GM23248 (cell line): ENCODE results near the gene NAA20. TPM values are rescaled to one million over a fixed set of nuclear protein-coding genes. Genes with fewer than 3 reads are reported as not detected.

Source experiments
- DNase-seq: peaks from one replicate; pipeline ENCODE4 v3.0.0-alpha.2; 2015
- H2AFZ ChIP-seq: fragments of 200-600 bp; sonication (generic); 2 replicates; pipeline ENCODE4 v1.6.1; 2016; ENCODE audit warnings: antibody characterized with exemption
- H3F3A ChIP-seq: fragments of 200-600 bp; sonication (generic); 2 replicates; pipeline ENCODE4 v1.6.1; 2016; ENCODE audit warnings: mild to moderate bottlenecking, antibody characterized with exemption, mixed run types; ENCODE audit not compliant: insufficient read depth
- H3K27ac ChIP-seq: fragments of 200-600 bp; sonication (generic); 2 replicates; pipeline ENCODE4 v1.5.1; 2016; ENCODE audit warnings: mild to moderate bottlenecking
- H3K27me3 ChIP-seq: fragments of 200-600 bp; sonication (generic); replicated peaks from 2 replicates; pipeline ENCODE4 v1.6.1; 2016; ENCODE audit warnings: mild to moderate bottlenecking; ENCODE audit not compliant: insufficient read depth
- H3K36me3 ChIP-seq: fragments of 200-600 bp; sonication (generic); 2 replicates; pipeline ENCODE4 v1.6.1; 2016; ENCODE audit warnings: low read depth, mild to moderate bottlenecking
- H3K4me1 ChIP-seq: fragments of 200-600 bp; sonication (generic); 2 replicates; pipeline ENCODE4 v1.6.1; 2016; ENCODE audit warnings: mild to moderate bottlenecking; ENCODE audit not compliant: insufficient read depth
- H3K4me2 ChIP-seq: fragments of 200-600 bp; sonication (generic); one replicate; pipeline ENCODE4 v1.6.1; 2016; ENCODE audit warnings: mild to moderate bottlenecking; ENCODE audit not compliant: unreplicated experiment
- H3K4me3 ChIP-seq: fragments of 200-600 bp; sonication (generic); 2 replicates; pipeline ENCODE4 v1.5.1; 2016; ENCODE audit warnings: mild to moderate bottlenecking
- H3K79me2 ChIP-seq: fragments of 200-600 bp; sonication (generic); 2 replicates; pipeline ENCODE4 v1.6.1; 2016; ENCODE audit warnings: mild to moderate bottlenecking; ENCODE audit not compliant: insufficient read depth
- H3K9ac ChIP-seq: fragments of 200-600 bp; sonication (generic); 2 replicates; pipeline ENCODE4 v1.6.1; 2016; ENCODE audit warnings: mild to moderate bottlenecking
- H3K9me2 ChIP-seq: fragments of 200-600 bp; sonication (generic); 2 replicates; pipeline ENCODE4 v1.6.1; 2016; ENCODE audit warnings: mixed run types, mild to moderate bottlenecking, moderate library complexity; ENCODE audit not compliant: insufficient read depth
- H3K9me3 ChIP-seq: fragments of 200-600 bp; sonication (generic); one replicate; pipeline ENCODE4 v1.6.1; 2017; ENCODE audit warnings: low read depth
- H4K20me1 ChIP-seq: fragments of 200-600 bp; sonication (generic); 2 replicates; pipeline ENCODE4 v1.6.0; 2016; ENCODE audit not compliant: insufficient read depth
- EZH2 ChIP-seq: fragments of 200-600 bp; sonication (generic); IDR thresholded peaks from 2 replicates; pipeline ENCODE4 v1.6.1; 2018; ENCODE audit warnings: antibody characterized with exemption, mild to moderate bottlenecking; ENCODE audit not compliant: insufficient read depth, poor library complexity, severe bottlenecking
- EZH2phosphoT487 ChIP-seq: fragments of 200-600 bp; sonication (generic); IDR thresholded peaks from 2 replicates; pipeline ENCODE4 v1.6.1; 2018; ENCODE audit warnings: antibody characterized with exemption, moderate library complexity, mild to moderate bottlenecking, low read depth; ENCODE audit not compliant: insufficient read depth
- WGBS, 2 experiments: methylation state at CpG; one replicate each; pipeline ENCODE4 v1.1.6; 2015 to 2017; ENCODE audit warnings: low lambda C conversion rate in 2 of 2, low coverage in 1 of 2; ENCODE audit errors: missing lambda C conversion rate in 2 of 2; 5-methylcytosine and 5-hydroxymethylcytosine counted together
- in situ Hi-C: fragments of 300-500 bp; cut with MboI; formaldehyde crosslinking; loops from 2 replicates; pipeline ENCODE4 v1.15.0; 2020
- polyA plus RNA-seq: library from polyadenylated mRNA; unstranded; fragments of >200 nt; fragmentation: Nextera tagmentation; extraction: Ambion mirVana; gene quantifications from 2 replicates; pipeline ENCODE4 v1.2.1, GENCODE V29; 2016
- total RNA-seq: library from RNA; depleted of rRNA; stranded (reverse); fragments of >200 nt; shearing (Covaris generic); gene quantifications from 2 replicates; pipeline ENCODE4 v1.2.3, GENCODE V29; 2014

NAA20 gene
- total and polyA plus RNA-seq, 2 experiments from 2014 or later = 66.4 to 163 TPM

GRCh38 chr20:19995220-19995863, 21.8 kb upstream of the NAA20 start:
- H3K4me2 ChIP-seq = peak overlapping the region; percentile 88
- peaks cover 53% of the 10 kb centered on the region for H3F3A ChIP-seq
- TF ChIP-seq EZH2 = no peak
- peaks cover 51% of the 10 kb centered on the region for H3K4me1 ChIP-seq
- WGBS, 2 experiments = 38 to 39% methylated on average over 5 of the region's 5 CpGs
- H3K4me3 ChIP-seq = no peak overlapping the region
- peaks cover 86% of the 10 kb centered on the region for H3K79me2 ChIP-seq
- peak overlapping the region; percentile 87 for H3K27ac ChIP-seq
- in situ Hi-C loops = loop anchor here (25.0 kb wide), 1 partner anchor 208 kb away; no protein-coding TSS in a partner anchor
- H3K9ac ChIP-seq = peak overlapping the region; percentile 66
- peak; percentile 78 for DNase-seq
- H3K9me2 ChIP-seq = no peaks in the 10 kb centered on the region
- H3K36me3 ChIP-seq = peaks cover 36% of the 10 kb centered on the region
- H2AFZ ChIP-seq = no peak overlapping the region
- no peaks in the 10 kb centered on the region for H3K9me3 ChIP-seq
- H4K20me1 ChIP-seq = no peaks in the 10 kb centered on the region
- no peaks in the 10 kb centered on the region for H3K27me3 ChIP-seq

- no peaks in the 10 kb centered on the region for H3K9me2 ChIP-seq
- H4K20me1 ChIP-seq = no peaks in the 10 kb centered on the region
- in situ Hi-C loops = loop anchor here (25.0 kb wide), 1 partner anchor 209 kb away; no protein-coding TSS in a partner anchor
- no peak for TF ChIP-seq EZH2
- no peak for TF ChIP-seq EZH2phosphoT487
- no peaks in the 10 kb centered on the region for H3K9me3 ChIP-seq
- H3K4me3 ChIP-seq = no peak overlapping the region
- H3K79me2 ChIP-seq = peaks cover 86% of the 10 kb centered on the region
- 97% methylated on average over 8 of the region's 8 CpGs for WGBS, 2 experiments
- no peaks in the 10 kb centered on the region for H3K27me3 ChIP-seq
- H3F3A ChIP-seq = peaks cover 54% of the 10 kb centered on the region
- no peak overlapping the region for H3K27ac ChIP-seq
- no peak overlapping the region for H3K9ac ChIP-seq
- H2AFZ ChIP-seq = no peak overlapping the region
- H3K36me3 ChIP-seq = peaks cover 34% of the 10 kb centered on the region
- peaks cover 44% of the 10 kb centered on the region for H3K4me1 ChIP-seq
- DNase-seq = no peak
- no peak overlapping the region for H3K4me2 ChIP-seq
Observed at GRCh38 chr20:19996222-19996621, 20.9 kb upstream of the NAA20 start.

- Histone ChIP-seq H4K20me1 (no peaks in the 10 kb centered on the region), H3K79me2 (peaks cover 86% of the 10 kb centered on the region), H3K36me3 (peaks cover 37% of the 10 kb centered on the region), H3K9ac (no peak overlapping the region), H3K4me3 (no peak overlapping the region), H3K4me2 (no peak overlapping the region), H3K4me1 (peaks cover 37% of the 10 kb centered on the region), H3K27me3 (no peaks in the 10 kb centered on the region), H3K27ac (no peak overlapping the region), H3F3A (peaks cover 52% of the 10 kb centered on the region), H2AFZ (no peak overlapping the region), H3K9me3 (no peaks in the 10 kb centered on the region), H3K9me2 (no peaks in the 10 kb centered on the region)
- TF ChIP-seq EZH2 (no peak), EZH2phosphoT487 (no peak)
- in situ Hi-C loops = loop anchor here (25.0 kb wide), 1 partner anchor 210 kb away; no protein-coding TSS in a partner anchor
- DNase-seq = no peak
- 81 to 85% methylated on average over 9 of the region's 9 CpGs for WGBS, 2 experiments
Observed at GRCh38 chr20:19996917-19997316, 20.2 kb upstream of the NAA20 start.

- TF ChIP-seq EZH2 (no peak), EZH2phosphoT487 (no peak)
Observed at GRCh38 chr20:19998990-19999705, 18.0 kb upstream of the NAA20 start.

More at GRCh38 chr20:19998990-19999705, 18.0 kb upstream of the NAA20 start:
- peaks cover 50% of the 10 kb centered on the region for H3F3A ChIP-seq
- WGBS, 2 experiments = 77% methylated on average over 7 of the region's 7 CpGs
- no peak overlapping the region for H3K4me2 ChIP-seq
- H3K9me2 ChIP-seq = no peaks in the 10 kb centered on the region
- H3K9ac ChIP-seq = no peak overlapping the region
- DNase-seq = no peak
- peaks cover 40% of the 10 kb centered on the region for H3K36me3 ChIP-seq
- no peaks in the 10 kb centered on the region for H3K9me3 ChIP-seq
- H3K4me1 ChIP-seq = peaks cover 34% of the 10 kb centered on the region
- H3K27me3 ChIP-seq = no peaks in the 10 kb centered on the region
- H4K20me1 ChIP-seq = no peaks in the 10 kb centered on the region
- H3K27ac ChIP-seq = no peak overlapping the region
- no peak overlapping the region for H3K4me3 ChIP-seq
- no peak overlapping the region for H2AFZ ChIP-seq
- in situ Hi-C loops = loop anchor here (25.0 kb wide), 1 partner anchor 212 kb away; no protein-coding TSS in a partner anchor
- peaks cover 90% of the 10 kb centered on the region for H3K79me2 ChIP-seq
